Measurements from ENCODE around the gene SAP30BP.

DNA sequence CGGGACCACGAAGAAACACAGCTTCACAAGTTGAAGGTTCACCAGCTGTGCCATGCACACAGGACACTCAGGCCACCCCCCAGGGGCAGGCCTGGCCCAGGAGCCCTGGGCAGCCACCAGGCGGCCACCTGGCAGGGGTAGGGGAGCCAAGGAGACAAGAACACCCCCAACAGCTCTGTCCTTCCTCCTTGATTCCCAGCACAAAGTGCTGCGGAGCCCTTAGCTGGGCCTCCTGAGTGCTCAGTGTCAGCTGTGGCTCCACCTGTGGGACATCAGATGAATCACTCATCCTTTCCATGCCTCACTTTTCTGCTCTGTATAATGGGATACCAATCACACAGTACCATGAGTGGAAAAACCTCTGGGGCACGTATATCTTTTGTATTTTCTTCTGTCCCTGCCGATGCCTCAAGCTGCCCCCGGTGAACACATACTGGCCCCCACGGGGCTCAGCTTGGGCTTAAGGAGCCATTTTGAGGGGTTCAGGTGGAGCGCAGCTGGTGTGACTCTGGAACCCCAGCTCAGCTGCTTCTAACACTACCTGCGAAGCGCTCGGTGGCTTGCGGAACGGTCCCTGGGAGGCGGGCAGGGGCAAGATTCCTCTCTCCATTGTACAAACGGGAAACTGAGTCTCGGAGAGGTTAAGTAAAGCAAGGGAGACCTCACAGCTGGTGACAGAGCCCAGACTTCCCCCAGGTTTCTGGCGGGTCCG lies 85.8 kb downstream of the SAP30BP start:
- no peak for TF ChIP-seq POLR2AphosphoS5 (IDR thresholded peaks at IDR 0.05; ENCODE audit: borderline replicate concordance, low read depth, low read length)
- TF ChIP-seq EZH2 (IDR thresholded peaks at IDR 0.05): no peak

Measured in SK-N-MC (cell line).